Posterior cingulate gyrus (tissue), 11 donors: ENCODE data around the gene TPCN1.

Source experiments
- DNase-seq, 10 donors: peaks; one replicate each; pipeline versions ENCODE4 v3.0.0 to v3.0.0-alpha.2; 2020 to 2021; ENCODE audit warnings: mixed read lengths in 3 of 10
- intact Hi-C: fragments of 100-400 bp; cut with DNase I; formaldehyde crosslinking; loops from one replicate; pipeline ENCODE4 v1.15.1; 2023

TPCN1 gene

GRCh38 chr12:113237748-113238147 is 16.5 kb downstream of the TPCN1 start:
- peak in 1 of 10 donors; percentile 1 for DNase-seq
- intact Hi-C loops: loop anchor here (10.0 kb wide), 1 partner anchor 57 kb away; no protein-coding TSS in a partner anchor

- DNase-seq: peak in 2 of 10 donors; percentile 3 to 59
- intact Hi-C loops: loop anchor here (10.0 kb wide), 1 partner anchor 56 kb away; no protein-coding TSS in a partner anchor
Observed at GRCh38 chr12:113238309-113238708, 17.0 kb downstream of the TPCN1 start.

- intact Hi-C loops: loop anchor here (10.0 kb wide), 1 partner anchor 55 kb away; no protein-coding TSS in a partner anchor
- peak in 2 of 10 donors; percentile 48 to 49 for DNase-seq
Observed at GRCh38 chr12:113239288-113239771, 18.1 kb downstream of the TPCN1 start.

GRCh38 chr12:113239811-113240331 is 18.6 kb downstream of the TPCN1 start:
- peak in 2 of 10 donors; percentile 70 to 71 for DNase-seq
- intact Hi-C loops: loop anchor here (10.0 kb wide), 1 partner anchor 55 kb away; no protein-coding TSS in a partner anchor

GRCh38 chr12:113240395-113240794 is 19.1 kb downstream of the TPCN1 start:
- DNase-seq: no peak
- intact Hi-C loops: no loop called here

GRCh38 chr12:113241191-113242025 is 20.1 kb downstream of the TPCN1 start:
- peak in 2 of 10 donors; percentile 57 to 80 for DNase-seq
- intact Hi-C loops: no loop called here

- DNase-seq: peak in 2 of 10 donors; percentile 71
- intact Hi-C loops: no loop called here
Observed at GRCh38 chr12:113242026-113242418, 20.8 kb downstream of the TPCN1 start.

- DNase-seq: peak in 1 of 10 donors; percentile 37
- intact Hi-C loops: no loop called here
Observed at GRCh38 chr12:113242560-113242959, 21.3 kb downstream of the TPCN1 start.

- peak; percentile 67 to 93 (median 82) for DNase-seq
- intact Hi-C loops: no loop called here
Observed at GRCh38 chr12:113244047-113244460, 22.8 kb downstream of the TPCN1 start.

GRCh38 chr12:113244478-113244958 is 23.3 kb downstream of the TPCN1 start:
- intact Hi-C loops: no loop called here
- DNase-seq: peak in 3 of 10 donors; percentile 33 to 86 (median 46)

- intact Hi-C loops: no loop called here
- DNase-seq: peak in 4 of 10 donors; percentile 38 to 84 (median 42)
Observed at GRCh38 chr12:113245695-113246477, 24.6 kb downstream of the TPCN1 start.

- intact Hi-C loops: no loop called here
- DNase-seq: peak in 2 of 10 donors; percentile 30 to 77
Observed at GRCh38 chr12:113246478-113247122, 25.3 kb downstream of the TPCN1 start.

- no peak for DNase-seq
- intact Hi-C loops: no loop called here
Observed at GRCh38 chr12:113247123-113248050, 26.1 kb downstream of the TPCN1 start.

- DNase-seq: peak in 1 of 10 donors; percentile 71
- intact Hi-C loops: no loop called here
Observed at GRCh38 chr12:113248051-113248825, 27.0 kb downstream of the TPCN1 start.

GRCh38 chr12:113248842-113249435 is 27.7 kb downstream of the TPCN1 start:
- intact Hi-C loops: no loop called here
- DNase-seq: peak in 1 of 10 donors; percentile 59

- intact Hi-C loops: no loop called here
- peak in 2 of 10 donors; percentile 43 to 56 for DNase-seq
Observed at GRCh38 chr12:113249546-113249945, 28.3 kb downstream of the TPCN1 start.

GRCh38 chr12:113250045-113250444 is 28.8 kb downstream of the TPCN1 start:
- intact Hi-C loops: no loop called here
- DNase-seq: peak in 1 of 10 donors; percentile 62
